ENCODE data around the gene LAMA2. TPM values are rescaled to one million over a fixed set of nuclear protein-coding genes. Genes with fewer than 3 reads are reported as not detected.

The LAMA2 gene
- total and polyA plus RNA-seq, 7 donors = 8.8 to 59.0 (median 27.3) TPM

- WGBS, 3 donors = 87 to 88% (median 88%) methylated on average over 4 of the region's 4 CpGs
- TF ChIP-seq CTCF (IDR thresholded peaks at IDR 0.05) = no peak
- no peaks in the 10 kb centered on the region for H3K9me3 ChIP-seq
- H3K4me3 ChIP-seq = no peak overlapping the region
- DNase-seq = no peak
- no peak for ATAC-seq
- H3K27me3 ChIP-seq (ENCODE audit: insufficient read depth in 3 of 3, low read length in 2 of 3) = no peaks in the 10 kb centered on the region
- H3K36me3 ChIP-seq (ENCODE audit: insufficient read depth in 1 of 2, low read depth in 1 of 2) = no peaks in the 10 kb centered on the region
- no peak overlapping the region for H3K27ac ChIP-seq
- intact Hi-C loops (cut with DNase I) = no loop called here
- no peaks in the 10 kb centered on the region for H3K4me1 ChIP-seq
Measured at GRCh38 chr6:129007701-129008373, 124.9 kb downstream of the LAMA2 start.

GRCh38 chr6:129008591-129008990 lies 125.7 kb downstream of the LAMA2 start:
- no peak overlapping the region for H3K4me3 ChIP-seq
- no peak for DNase-seq
- no peak overlapping the region for H3K27ac ChIP-seq
- H3K9me3 ChIP-seq = no peaks in the 10 kb centered on the region
- H3K4me1 ChIP-seq = no peaks in the 10 kb centered on the region
- H3K36me3 ChIP-seq (ENCODE audit: insufficient read depth in 1 of 2, low read depth in 1 of 2) = no peaks in the 10 kb centered on the region
- 24 to 47% (median 29%) methylated on average over 2 of the region's 2 CpGs for WGBS, 3 donors
- no peak for TF ChIP-seq CTCF (IDR thresholded peaks at IDR 0.05)
- intact Hi-C loops (cut with DNase I) = no loop called here
- ATAC-seq = no peak
- H3K27me3 ChIP-seq (ENCODE audit: insufficient read depth in 3 of 3, low read length in 2 of 3) = no peaks in the 10 kb centered on the region

- no peak overlapping the region for H3K4me3 ChIP-seq
- H3K36me3 ChIP-seq (ENCODE audit: insufficient read depth in 1 of 2, low read depth in 1 of 2) = no peaks in the 10 kb centered on the region
- H3K27me3 ChIP-seq (ENCODE audit: insufficient read depth in 3 of 3, low read length in 2 of 3) = no peaks in the 10 kb centered on the region
- DNase-seq = no peak
- no peak for ATAC-seq
- no peaks in the 10 kb centered on the region for H3K9me3 ChIP-seq
- H3K4me1 ChIP-seq = no peaks in the 10 kb centered on the region
- no peak for TF ChIP-seq CTCF (IDR thresholded peaks at IDR 0.05)
- WGBS, 3 donors = 21 to 39% (median 24%) methylated on average over 1 of the region's 1 CpG
- intact Hi-C loops (cut with DNase I) = no loop called here
- no peak overlapping the region for H3K27ac ChIP-seq
Measured at GRCh38 chr6:129009851-129010250, 126.9 kb downstream of the LAMA2 start.

- H3K4me3 ChIP-seq = no peak overlapping the region
- no peak for DNase-seq
- H3K9me3 ChIP-seq = no peaks in the 10 kb centered on the region
- no peaks in the 10 kb centered on the region for H3K36me3 ChIP-seq (ENCODE audit: insufficient read depth in 1 of 2, low read depth in 1 of 2)
- intact Hi-C loops (cut with DNase I) = no loop called here
- H3K27ac ChIP-seq = no peak overlapping the region
- no peak for TF ChIP-seq CTCF (IDR thresholded peaks at IDR 0.05)
- no peaks in the 10 kb centered on the region for H3K4me1 ChIP-seq
- WGBS, 3 donors = 87 to 95% (median 89%) methylated on average over 2 of the region's 2 CpGs
- H3K27me3 ChIP-seq (ENCODE audit: insufficient read depth in 3 of 3, low read length in 2 of 3) = no peaks in the 10 kb centered on the region
- no peak for ATAC-seq
Measured at GRCh38 chr6:129014302-129014701, 131.4 kb downstream of the LAMA2 start.

GRCh38 chr6:129015721-129016120 lies 132.8 kb downstream of the LAMA2 start:
- no peak overlapping the region for H3K27ac ChIP-seq
- TF ChIP-seq CTCF (IDR thresholded peaks at IDR 0.05) = no peak
- H3K36me3 ChIP-seq (ENCODE audit: insufficient read depth in 1 of 2, low read depth in 1 of 2) = no peaks in the 10 kb centered on the region
- intact Hi-C loops (cut with DNase I) = no loop called here
- DNase-seq (no peak), ATAC-seq (no peak)
- H3K4me1 ChIP-seq = no peaks in the 10 kb centered on the region
- WGBS, 3 donors = 66 to 71% (median 67%) methylated on average over 3 of the region's 3 CpGs
- H3K27me3 ChIP-seq (ENCODE audit: insufficient read depth in 3 of 3, low read length in 2 of 3) = no peaks in the 10 kb centered on the region
- H3K4me3 ChIP-seq = no peak overlapping the region
- H3K9me3 ChIP-seq = no peaks in the 10 kb centered on the region
